ENCODE data around the gene CLN3.
"Not testable (repeated sequence)": the region's sequence is repeated elsewhere in the genome, so short reads cannot be mapped to it uniquely, and the experiment has no call there.

The CLN3 gene

GRCh38 chr16:28473714-28474265, 18.1 kb downstream of the CLN3 start:
- H3K4me1 ChIP-seq (ENCODE audit: control insufficient read depth, insufficient read depth, low read length): no peaks in the 10 kb centered on the region
- H3K9ac ChIP-seq (ENCODE audit: low read length): no peak overlapping the region
- H3K36me3 ChIP-seq (ENCODE audit: control insufficient read depth, insufficient read depth, low read length): peaks cover 6% of the 10 kb centered on the region
- H3K27me3 ChIP-seq (ENCODE audit: control insufficient read depth, insufficient read depth, low read length): no peaks in the 10 kb centered on the region
- H3K4me3 ChIP-seq (ENCODE audit: low read length): no peak overlapping the region
- no peak overlapping the region for H3K27ac ChIP-seq (ENCODE audit: low read depth, low read length)

- not testable (repeated sequence) for H3K4me1 ChIP-seq (ENCODE audit: control insufficient read depth, insufficient read depth, low read length); H3K36me3 ChIP-seq (ENCODE audit: control insufficient read depth, insufficient read depth, low read length); H3K27ac ChIP-seq (ENCODE audit: low read depth, low read length); H3K27me3 ChIP-seq (ENCODE audit: control insufficient read depth, insufficient read depth, low read length); H3K9ac ChIP-seq (ENCODE audit: low read length); H3K4me3 ChIP-seq (ENCODE audit: low read length)
Measured at GRCh38 chr16:28447081-28447480, 44.8 kb downstream of the CLN3 start.

GRCh38 chr16:28446388-28446787, 45.5 kb downstream of the CLN3 start:
- H3K27me3 ChIP-seq (ENCODE audit: control insufficient read depth, insufficient read depth, low read length); H3K9ac ChIP-seq (ENCODE audit: low read length); H3K36me3 ChIP-seq (ENCODE audit: control insufficient read depth, insufficient read depth, low read length); H3K4me1 ChIP-seq (ENCODE audit: control insufficient read depth, insufficient read depth, low read length); H3K4me3 ChIP-seq (ENCODE audit: low read length); H3K27ac ChIP-seq (ENCODE audit: low read depth, low read length): not testable (repeated sequence)

- H3K36me3 ChIP-seq (ENCODE audit: control insufficient read depth, insufficient read depth, low read length); H3K27ac ChIP-seq (ENCODE audit: low read depth, low read length); H3K27me3 ChIP-seq (ENCODE audit: control insufficient read depth, insufficient read depth, low read length); H3K4me1 ChIP-seq (ENCODE audit: control insufficient read depth, insufficient read depth, low read length); H3K9ac ChIP-seq (ENCODE audit: low read length); H3K4me3 ChIP-seq (ENCODE audit: low read length): not testable (repeated sequence)
Measured at GRCh38 chr16:28443943-28444342, 47.9 kb downstream of the CLN3 start.

- H3K27me3 ChIP-seq (ENCODE audit: control insufficient read depth, insufficient read depth, low read length); H3K27ac ChIP-seq (ENCODE audit: low read depth, low read length); H3K36me3 ChIP-seq (ENCODE audit: control insufficient read depth, insufficient read depth, low read length); H3K4me3 ChIP-seq (ENCODE audit: low read length); H3K4me1 ChIP-seq (ENCODE audit: control insufficient read depth, insufficient read depth, low read length); H3K9ac ChIP-seq (ENCODE audit: low read length): not testable (repeated sequence)
Measured at GRCh38 chr16:28438899-28439298, 53.0 kb downstream of the CLN3 start.

- not testable (repeated sequence) for H3K9ac ChIP-seq (ENCODE audit: low read length); H3K27me3 ChIP-seq (ENCODE audit: control insufficient read depth, insufficient read depth, low read length); H3K4me3 ChIP-seq (ENCODE audit: low read length); H3K36me3 ChIP-seq (ENCODE audit: control insufficient read depth, insufficient read depth, low read length); H3K4me1 ChIP-seq (ENCODE audit: control insufficient read depth, insufficient read depth, low read length); H3K27ac ChIP-seq (ENCODE audit: low read depth, low read length)
Measured at GRCh38 chr16:28435340-28435739, 56.5 kb downstream of the CLN3 start.

All from rectal smooth muscle tissue (tissue), 1 donor.